HG02938 (cell line): Measurements from ENCODE around the gene NUTM1.
"Not testable (repeated sequence)": the region's sequence is repeated elsewhere in the genome, so short reads cannot be mapped to it uniquely, and the experiment has no call there.

Experiments
- ATAC-seq: cut with Tn5 transposase; IDR thresholded peaks from one replicate; pipeline ENCODE4 v1.9.1; 2021; ENCODE audit warnings: mild to moderate bottlenecking, moderate library complexity; ENCODE audit not compliant: unreplicated experiment

NUTM1 gene

GRCh38 chr15:34362047-34362773 is 19.1 kb downstream of the NUTM1 start:
- no peak for ATAC-seq

GRCh38 chr15:34364041-34364440 is 20.9 kb downstream of the NUTM1 start:
- ATAC-seq: no peak

DNA sequence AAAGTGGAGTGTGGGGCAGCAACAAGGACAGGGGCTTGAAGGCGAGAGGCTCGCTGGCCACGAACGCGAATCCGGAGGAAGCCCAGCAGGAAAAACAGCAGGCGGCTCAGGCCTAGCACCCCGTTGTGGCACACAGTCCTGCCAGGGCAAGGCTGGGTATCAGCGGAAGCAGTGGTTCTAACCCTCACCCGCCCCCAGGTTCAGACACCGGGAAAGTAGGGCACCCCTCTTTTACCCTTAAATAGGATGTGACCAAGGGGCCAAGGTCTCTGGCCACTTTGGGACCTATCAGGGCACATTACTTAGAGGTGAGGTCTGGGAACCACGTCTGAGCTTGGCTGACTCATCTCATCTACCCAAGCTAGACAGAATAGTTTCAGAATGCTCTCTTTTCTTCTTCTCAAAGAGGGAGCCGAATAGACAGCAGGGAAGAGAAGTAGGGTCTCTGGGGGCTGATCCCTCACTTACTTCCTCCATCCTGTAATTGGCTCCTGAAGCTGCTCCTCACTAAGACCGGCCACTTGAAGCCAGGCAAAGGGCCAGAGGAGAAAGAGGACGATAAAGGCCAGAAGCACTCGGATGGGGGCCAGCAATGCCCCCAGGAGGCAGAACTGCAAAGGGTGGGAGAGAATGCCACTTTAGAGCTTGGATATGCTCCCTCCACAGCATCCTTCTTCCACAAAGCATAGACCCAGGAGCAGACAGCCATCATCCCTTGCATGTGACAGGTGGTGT is 22.1 kb downstream of the NUTM1 start:
- no peak for ATAC-seq

DNA sequence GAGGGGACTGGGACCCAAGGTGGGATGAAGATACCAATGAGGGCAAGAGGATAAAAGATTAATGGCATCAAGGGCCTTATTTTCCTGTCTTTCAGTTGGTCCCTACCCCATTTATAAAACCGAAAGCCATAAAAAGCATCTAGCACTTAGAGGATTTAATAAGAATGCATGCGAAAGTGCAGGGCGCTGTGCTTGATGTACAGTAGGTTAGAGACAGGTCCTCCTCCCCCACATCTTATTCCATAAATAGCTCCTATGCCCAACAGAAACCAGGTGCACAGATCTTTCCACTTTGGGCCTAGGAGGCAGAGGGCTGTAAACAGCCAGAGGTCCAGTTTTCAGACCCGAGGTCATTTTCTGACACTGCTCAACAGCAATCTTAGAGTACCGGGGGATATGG is 22.7 kb downstream of the NUTM1 start:
- no peak for ATAC-seq

DNA sequence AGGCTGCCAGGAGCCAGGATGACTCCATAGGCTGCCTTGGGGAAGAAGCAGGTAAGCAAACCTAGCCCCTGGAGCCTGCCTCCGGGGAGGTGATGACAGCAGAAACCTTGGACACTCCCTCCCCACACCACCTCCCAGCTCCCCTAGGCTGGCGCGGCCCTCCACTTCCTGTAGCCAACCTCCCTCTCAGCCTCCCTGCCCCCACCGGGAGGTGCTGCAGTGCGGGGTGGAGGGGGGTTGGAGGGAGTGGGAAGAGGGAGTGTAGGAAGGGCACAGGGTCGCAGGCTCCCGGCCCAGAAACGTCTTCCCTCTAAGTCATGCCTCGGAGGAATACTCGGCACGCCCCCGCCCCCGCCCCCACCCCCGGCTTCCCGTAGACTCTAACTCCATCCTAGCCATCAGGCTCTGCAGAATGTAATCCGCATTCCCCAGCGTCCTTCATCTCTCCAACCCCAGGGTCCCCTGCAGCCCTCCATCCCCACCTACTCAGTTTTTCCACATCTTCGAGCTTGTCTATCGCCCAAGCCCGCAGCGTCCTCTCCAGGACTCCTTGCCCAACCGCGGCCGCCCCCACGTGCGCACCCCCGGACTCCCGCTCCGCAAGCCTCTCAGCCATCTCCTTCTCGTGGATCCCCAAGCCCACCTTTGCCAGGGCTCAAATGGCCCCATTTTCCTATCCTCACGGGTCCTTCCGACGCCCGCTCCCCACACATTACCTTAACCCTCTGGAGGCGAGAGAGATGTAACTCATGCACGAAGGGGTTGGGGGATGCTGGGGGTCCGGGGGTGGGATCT is 23.4 kb downstream of the NUTM1 start:
- no peak for ATAC-seq

- peak; percentile 72 for ATAC-seq
Measured at GRCh38 chr15:34367101-34368081, 24.3 kb downstream of the NUTM1 start, which contains the start of gene LPCAT4. TSS of gene LPCAT4 (minus strand) at chr15:34367196. CDS start at chr15:34367100, 96 bp downstream.

- ATAC-seq: no peak
Measured at GRCh38 chr15:34370129-34370528, 27.0 kb downstream of the NUTM1 start.

GRCh38 chr15:34370643-34371042 is 27.5 kb downstream of the NUTM1 start:
- ATAC-seq: no peak

DNA sequence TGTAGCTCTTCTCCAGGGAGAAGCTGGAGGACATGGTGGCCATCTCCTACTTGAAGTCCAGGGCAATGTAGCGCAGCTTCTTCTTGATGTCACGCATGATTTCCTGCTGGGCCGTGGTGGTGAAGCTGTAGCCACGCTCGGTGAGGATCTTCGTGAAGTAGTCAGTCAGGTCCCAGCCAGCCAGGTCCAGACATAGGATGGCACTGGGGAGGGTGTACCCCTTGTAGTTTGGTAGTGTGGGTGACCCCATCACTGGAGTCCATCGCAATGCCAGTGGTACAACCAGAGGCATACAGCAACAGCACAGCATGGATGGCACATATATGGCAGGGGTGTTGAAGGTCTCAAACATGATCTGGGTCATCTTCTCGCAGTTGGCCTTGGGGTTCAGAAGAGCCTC is 30.8 kb downstream of the NUTM1 start:
- ATAC-seq: no peak

DNA sequence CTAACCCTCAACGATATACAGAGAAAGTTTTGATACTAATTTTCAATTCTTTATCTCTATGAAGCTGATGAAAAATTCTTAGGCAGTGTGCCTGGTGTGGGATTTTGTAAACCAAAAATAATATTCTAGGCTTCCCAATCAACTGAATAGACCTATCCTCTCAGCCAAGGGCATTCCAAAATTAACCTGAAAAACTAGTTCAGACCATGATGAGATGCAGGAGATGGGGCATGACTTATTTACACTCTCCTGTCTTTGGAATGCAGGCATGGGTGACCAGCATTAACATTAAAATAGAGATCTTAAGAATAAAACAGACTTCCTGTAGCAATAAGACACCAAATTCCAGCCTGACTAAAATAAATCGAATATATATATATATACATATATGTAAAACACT is 31.7 kb downstream of the NUTM1 start:
- ATAC-seq: no peak

- not testable (repeated sequence) for ATAC-seq
Measured at GRCh38 chr15:34375541-34375940, 32.4 kb downstream of the NUTM1 start.

DNA sequence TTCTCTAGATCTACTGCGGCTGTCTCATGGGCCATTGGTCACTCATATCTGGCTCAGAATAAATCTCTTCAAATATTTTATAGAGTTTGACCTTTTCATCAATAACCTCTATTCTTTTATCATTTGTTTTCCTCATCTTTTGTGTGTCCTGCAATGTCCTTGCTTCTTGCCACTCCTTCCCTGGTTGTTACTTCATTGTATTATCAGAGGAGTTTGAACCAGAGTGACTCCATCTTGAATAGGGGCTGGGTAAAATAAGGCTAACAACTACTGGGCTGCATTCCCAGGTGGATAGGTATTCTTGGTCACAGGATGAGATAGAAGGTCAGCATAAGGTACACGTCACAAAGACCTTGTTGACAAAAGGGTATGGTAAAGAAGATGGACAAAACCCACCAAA is 33.7 kb downstream of the NUTM1 start:
- no peak for ATAC-seq

DNA sequence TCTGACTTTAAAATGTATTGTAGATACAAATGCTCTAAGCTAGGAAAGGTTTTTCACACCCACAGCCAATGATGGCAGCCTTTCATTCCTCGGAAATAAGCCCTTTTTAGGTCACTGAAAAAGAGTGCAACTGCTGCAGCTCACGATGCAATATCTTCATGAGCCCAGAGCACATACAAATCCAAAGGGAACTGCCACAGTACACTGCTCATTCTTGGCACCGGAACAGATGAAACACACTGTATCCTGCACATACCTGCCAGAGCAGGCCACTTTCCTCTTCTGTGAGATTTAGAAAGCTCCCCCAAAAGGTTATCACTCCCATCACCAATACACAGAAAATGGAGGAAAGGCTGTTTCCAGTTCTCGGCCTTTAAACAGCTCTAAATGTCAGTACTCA is 37.4 kb downstream of the NUTM1 start:
- not testable (repeated sequence) for ATAC-seq

- ATAC-seq: not testable (repeated sequence)
Measured at GRCh38 chr15:34381829-34382521, 38.9 kb downstream of the NUTM1 start.

DNA sequence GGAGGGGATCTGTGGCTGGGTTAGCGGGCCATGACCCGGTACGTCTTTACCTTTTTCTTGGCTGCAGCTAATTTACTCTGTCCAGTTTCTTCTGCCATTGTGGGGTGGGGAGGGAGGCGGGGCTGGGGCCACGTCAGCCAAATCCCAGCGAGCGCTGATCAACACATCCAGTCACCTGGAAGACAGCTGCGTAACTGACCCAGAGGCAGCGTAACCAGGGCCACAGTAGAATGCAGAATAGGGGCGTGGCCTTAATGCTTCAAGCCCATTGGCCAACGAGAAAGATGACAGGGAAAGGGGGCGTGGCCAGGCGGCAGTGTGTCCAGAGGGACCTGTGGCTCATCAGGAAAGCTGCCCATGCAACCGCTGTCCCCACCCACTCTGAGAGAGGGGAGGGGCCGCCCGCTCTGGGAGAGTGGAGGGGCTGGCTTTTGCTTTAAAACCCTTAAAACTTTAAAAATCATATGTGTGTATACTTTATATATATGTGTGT is 46.5 kb downstream of the NUTM1 start:
- ATAC-seq: not testable (repeated sequence)

- not testable (repeated sequence) for ATAC-seq
Measured at GRCh38 chr15:34392981-34393380, 49.9 kb downstream of the NUTM1 start.

DNA sequence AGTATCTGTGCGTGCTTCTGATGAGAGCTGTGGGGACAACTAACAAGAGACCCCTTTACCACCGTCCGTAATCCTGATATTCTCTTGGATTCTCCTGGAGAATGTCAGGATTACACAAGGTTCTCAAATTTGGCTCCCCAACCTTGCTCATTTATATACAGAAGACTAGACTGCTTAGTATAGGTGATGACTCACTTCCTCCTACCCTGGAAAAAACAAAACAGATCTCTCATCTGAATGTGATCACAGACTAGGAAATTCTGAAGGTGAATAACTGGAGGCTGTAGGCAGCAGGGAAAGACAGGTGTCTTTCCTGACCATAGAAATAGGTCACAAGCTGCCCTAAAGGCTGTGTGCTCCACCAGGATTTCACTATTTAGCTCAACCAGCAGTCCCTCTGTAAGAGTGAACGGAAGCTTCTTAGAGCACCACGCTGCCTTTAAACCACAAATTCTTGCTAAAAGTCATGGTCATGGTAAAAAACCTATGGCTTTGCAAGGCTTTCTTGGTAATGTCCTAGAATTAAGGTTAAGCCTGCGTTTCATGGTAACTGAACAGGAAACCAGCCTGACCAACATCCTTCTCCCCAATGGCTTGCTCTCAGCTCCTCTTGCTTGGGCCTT is 54.6 kb downstream of the NUTM1 start:
- not testable (repeated sequence) for ATAC-seq

- not testable (repeated sequence) for ATAC-seq
Measured at GRCh38 chr15:34403160-34403598, 60.1 kb downstream of the NUTM1 start.

- not testable (repeated sequence) for ATAC-seq
Measured at GRCh38 chr15:34403899-34404298, 60.8 kb downstream of the NUTM1 start.
